Keratinocyte (primary cell): ENCODE data around the gene GYG2.

Experiments
- EZH2 ChIP-seq: IDR thresholded peaks from one replicate; pipeline ENCODE4 v1.6.1; 2012; ENCODE audit warnings: inconsistent platforms, mild to moderate bottlenecking, low read length, moderate library complexity
- TF ChIP-seq, protein P1 (sequence below), 3 experiments: IDR thresholded peaks in 1 of 3; conservative IDR thresholded peaks in 1 of 3; optimal IDR thresholded peaks in 1 of 3; 2 replicates in 2 of 3; 3 replicates in 1 of 3; pipeline versions ENCODE3 to v1.5.1; 2011; ENCODE audit warnings: low read length in 3 of 3, mild to moderate bottlenecking in 3 of 3, moderate library complexity in 2 of 3, control low read depth in 1 of 3, inconsistent platforms in 1 of 3; ENCODE audit not compliant: insufficient read depth in 2 of 3; ENCODE audit errors: extremely low read depth in 1 of 3

- TF ChIP-seq, protein P1, sequence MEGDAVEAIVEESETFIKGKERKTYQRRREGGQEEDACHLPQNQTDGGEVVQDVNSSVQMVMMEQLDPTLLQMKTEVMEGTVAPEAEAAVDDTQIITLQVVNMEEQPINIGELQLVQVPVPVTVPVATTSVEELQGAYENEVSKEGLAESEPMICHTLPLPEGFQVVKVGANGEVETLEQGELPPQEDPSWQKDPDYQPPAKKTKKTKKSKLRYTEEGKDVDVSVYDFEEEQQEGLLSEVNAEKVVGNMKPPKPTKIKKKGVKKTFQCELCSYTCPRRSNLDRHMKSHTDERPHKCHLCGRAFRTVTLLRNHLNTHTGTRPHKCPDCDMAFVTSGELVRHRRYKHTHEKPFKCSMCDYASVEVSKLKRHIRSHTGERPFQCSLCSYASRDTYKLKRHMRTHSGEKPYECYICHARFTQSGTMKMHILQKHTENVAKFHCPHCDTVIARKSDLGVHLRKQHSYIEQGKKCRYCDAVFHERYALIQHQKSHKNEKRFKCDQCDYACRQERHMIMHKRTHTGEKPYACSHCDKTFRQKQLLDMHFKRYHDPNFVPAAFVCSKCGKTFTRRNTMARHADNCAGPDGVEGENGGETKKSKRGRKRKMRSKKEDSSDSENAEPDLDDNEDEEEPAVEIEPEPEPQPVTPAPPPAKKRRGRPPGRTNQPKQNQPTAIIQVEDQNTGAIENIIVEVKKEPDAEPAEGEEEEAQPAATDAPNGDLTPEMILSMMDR (optimal IDR thresholded peaks at IDR 0.05 in 1 of 3, IDR thresholded peaks at IDR 0.05 in 1 of 3, conservative IDR thresholded peaks at IDR 0.05 in 1 of 3; ENCODE audit: extremely low read depth in 1 of 3, insufficient read depth in 2 of 3, low read length in 3 of 3), result no peak
- TF ChIP-seq EZH2, result no peak
Measured at GRCh38 chrX:2794336-2794735, 34.4 kb upstream of the GYG2 start.
